Stimulated activated CD8-positive, alpha-beta memory T cell treated with anti-CD3 and anti-CD28 coated beads, Interleukin-12 subunit alpha, Interleukin-12 subunit beta, amount 100 ng/mL, for 4 hours (primary cell): Measurements from ENCODE around the gene CENPN.

Source experiments
- DNase-seq: peaks from one replicate; pipeline ENCODE4 v3.0.0-alpha.2; 2020; ENCODE audit warnings: low read depth

CENPN gene

GRCh38 chr16:81006813-81007695 lies at the start of gene CENPN, which contains the start of gene CMC2:
CENPN (plus strand) TSS chr16:81007214; CDS start chr16:81011940, 4,726 bp downstream.
CMC2 (minus strand) TSS chr16:81006885; CDS start chr16:80997394, 9,491 bp downstream.
- peak; percentile 94 for DNase-seq

DNA sequence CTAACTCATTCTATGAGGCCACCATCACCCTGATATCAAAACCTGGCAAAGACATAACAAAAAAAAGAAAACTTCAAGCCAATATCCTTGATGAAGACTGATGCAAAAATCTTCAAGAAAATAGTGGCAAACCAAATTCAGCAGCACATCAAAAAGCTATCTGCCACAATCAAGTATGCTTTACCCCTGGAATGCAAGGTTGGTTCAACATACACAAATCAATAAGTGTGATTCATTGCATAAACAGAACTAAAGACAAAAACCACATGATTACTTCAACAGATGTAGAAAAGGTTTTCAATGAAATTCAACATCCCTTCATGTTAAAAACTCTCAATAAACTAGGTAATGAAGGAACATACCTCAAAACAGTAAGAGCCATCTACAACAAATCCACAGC lies 48.7 kb upstream of the CENPN start:
- no peak for DNase-seq

DNA sequence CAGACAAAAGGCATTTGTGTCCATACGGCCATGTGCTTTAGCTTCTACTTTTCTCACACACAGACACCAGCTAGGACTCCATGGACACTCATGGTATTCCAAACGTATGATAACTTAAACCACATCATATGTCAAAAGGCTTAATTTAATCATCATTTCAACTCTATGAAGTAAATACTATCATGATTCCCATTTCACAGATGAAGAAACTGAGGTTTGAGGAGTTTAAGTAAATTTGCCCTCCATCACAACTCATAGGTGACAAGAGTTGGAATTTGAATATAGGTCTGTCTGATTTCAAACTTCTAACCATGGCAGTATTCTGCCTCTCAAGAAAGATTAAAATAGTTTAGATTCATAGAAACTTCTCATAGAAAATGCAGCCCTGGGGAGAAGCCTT lies 44.1 kb upstream of the CENPN start:
- no peak for DNase-seq

DNA sequence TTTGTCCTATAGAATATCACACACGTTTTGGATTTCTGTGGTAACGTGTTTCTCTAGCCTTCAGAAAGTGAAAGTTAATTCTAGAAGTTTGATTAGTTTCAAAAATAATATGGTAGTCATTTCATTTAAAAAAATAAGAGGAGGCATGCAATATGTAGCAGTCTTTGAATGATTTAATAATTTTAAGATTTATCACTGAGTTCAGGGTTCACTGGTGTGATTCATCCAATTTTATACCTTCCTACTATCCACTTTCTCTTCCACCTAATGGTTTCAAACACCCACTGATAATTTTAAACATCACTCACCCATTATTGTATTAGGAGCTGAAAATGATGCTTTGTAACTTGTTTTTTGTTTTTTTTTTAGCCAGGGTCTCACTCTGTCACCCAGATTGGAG lies 42.7 kb upstream of the CENPN start:
- DNase-seq = no peak

DNA sequence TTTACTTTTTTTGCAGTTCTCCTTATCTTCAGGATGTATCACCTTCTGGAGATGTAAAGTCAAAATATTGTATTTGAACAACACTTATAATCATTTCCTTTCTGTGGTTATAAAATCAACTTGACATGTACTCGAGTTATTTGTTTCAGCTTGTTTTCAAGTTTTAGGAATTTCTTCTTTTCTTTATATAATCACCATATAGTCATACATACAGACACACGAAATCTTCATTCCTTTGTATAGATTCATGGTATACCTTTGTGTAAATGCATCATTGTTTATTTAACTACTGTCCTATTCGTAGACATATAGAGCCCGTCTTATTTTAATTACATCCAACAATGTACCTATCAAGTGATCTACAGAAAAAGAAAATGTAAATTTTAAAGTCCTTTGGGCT lies 40.4 kb upstream of the CENPN start:
- no peak for DNase-seq

- DNase-seq = no peak
Observed at GRCh38 chr16:80968386-80969113, 38.5 kb upstream of the CENPN start.

GRCh38 chr16:80969114-80969484 lies 37.9 kb upstream of the CENPN start:
- no peak for DNase-seq

GRCh38 chr16:80971819-80972218 lies 35.2 kb upstream of the CENPN start:
- no peak for DNase-seq

GRCh38 chr16:80972611-80973010 lies 34.4 kb upstream of the CENPN start:
- DNase-seq = no peak

- no peak for DNase-seq
Observed at GRCh38 chr16:80973991-80974390, 33.0 kb upstream of the CENPN start.

- DNase-seq = no peak
Observed at GRCh38 chr16:80974649-80975376, 32.2 kb upstream of the CENPN start.

DNA sequence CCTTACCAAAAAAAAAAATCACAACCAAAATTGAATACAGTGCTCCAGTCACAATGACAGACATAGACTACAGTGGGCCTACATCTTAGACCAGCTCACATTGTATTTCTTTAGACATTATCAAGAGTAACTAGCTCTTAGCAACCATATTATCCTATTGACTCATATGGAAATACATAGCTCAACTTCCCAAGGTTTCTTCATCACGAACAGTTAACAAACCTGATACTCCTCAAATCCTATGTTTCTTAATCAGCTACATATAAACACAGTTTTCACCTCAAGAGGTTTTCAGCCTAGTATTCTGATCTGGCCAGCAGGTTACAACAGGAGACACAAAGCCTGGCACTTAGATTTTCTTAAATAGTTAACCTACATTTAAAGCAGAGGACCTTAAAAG lies 30.1 kb upstream of the CENPN start:
- no peak for DNase-seq

DNA sequence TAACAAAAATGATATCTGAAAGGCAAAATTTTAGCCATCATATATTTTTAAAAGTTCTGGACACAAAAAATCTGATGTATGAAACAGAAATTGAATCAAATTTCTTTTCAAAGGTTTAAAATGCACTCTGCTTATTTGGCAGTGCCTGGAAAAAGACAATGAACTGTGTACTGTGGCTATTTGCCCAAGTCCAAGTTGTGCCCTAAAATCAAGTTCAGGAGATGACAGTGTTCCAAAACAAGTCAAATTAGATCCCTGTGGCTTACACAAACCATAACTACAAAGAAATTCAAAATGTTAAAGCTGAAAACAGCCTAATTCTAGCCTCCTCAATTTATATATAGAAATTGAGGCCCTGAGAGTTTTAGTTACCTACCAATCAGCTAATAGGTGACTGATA lies 25.9 kb upstream of the CENPN start:
- no peak for DNase-seq

DNA sequence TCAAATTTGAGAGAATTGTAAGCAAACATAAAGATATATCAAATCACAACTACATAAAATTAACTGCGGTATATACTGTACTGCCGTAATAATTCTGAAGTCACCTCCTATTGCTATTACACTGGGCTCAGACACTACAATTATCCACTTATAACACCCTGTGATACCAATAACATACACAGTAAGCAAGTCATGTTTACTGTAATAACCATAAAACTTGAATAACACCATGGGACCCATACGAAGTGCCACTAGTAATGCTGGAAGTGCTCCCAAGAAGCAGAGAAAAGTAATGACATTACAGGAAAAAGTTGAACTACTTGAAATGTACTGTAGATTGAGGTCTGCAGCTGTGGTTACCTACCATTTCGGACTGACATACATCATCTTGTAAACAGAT lies 24.4 kb upstream of the CENPN start:
- DNase-seq = no peak

GRCh38 chr16:80984124-80984892 lies 22.7 kb upstream of the CENPN start:
- DNase-seq = no peak

GRCh38 chr16:80985611-80986010 lies 21.4 kb upstream of the CENPN start:
- DNase-seq = no peak

DNA sequence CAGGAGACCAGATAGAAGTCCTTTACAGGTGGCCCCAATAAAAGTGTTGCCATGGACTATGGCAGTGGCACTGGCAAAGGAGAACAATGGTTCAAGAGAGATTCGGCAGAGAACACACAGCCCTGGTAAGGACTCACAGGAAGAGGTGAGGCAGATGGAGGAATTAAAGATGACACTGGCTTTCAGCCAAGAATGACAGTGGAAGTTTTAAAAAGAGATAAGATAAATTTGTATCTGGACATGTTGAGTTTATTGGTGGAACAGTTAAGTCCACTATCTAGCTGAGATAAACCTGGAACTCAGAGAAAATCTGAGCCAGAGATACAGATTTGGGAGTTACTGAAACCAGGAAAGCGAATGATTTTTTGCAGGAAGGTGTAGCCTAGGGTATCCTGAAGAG lies 20.5 kb upstream of the CENPN start:
- no peak for DNase-seq

DNA sequence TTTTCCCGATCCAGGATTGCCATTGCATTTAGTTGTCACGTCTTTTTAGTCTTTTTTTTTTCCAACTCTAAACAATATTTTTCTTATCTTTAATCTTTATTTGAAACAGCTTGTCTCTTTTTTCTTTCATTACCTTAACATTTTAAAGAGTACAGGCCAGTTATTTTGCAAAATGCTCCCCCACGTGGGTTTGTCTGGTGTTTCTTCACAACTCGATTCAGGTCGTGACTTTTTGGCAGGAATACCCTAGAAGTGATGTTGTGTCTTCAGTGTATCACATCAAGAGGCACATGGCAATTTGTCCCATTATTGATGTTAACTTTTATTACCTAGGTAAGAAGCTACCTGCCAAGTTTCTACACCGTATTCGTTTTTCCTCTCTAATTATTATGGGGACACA lies 18.3 kb upstream of the CENPN start:
- no peak for DNase-seq

DNA sequence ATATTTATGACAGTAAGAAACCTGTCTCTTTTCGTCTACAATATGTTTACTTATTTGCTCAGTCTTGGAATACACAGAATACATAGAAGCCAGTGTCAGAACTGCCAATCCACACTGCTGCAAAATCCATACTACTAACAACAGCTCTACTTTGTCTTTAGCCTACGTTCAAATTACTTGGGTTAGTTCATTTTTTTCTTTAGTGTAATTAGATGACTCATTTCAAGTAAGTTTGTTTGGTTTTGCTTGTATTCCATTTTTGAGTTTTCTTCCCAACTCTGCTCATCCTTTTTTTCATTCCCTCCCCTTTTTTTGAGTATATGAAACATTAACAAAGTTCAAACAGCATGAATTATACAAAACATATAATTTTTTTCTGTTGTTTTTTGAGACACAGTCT lies 17.2 kb upstream of the CENPN start:
- no peak for DNase-seq

GRCh38 chr16:80990577-80990976 lies 16.4 kb upstream of the CENPN start:
- DNase-seq = no peak

GRCh38 chr16:80990978-80991377 lies 16.0 kb upstream of the CENPN start:
- no peak for DNase-seq
